NCI-H446 (cell line): ENCODE measurements around the gene FAM117B.
"Not testable (repeated sequence)": the region's sequence is repeated elsewhere in the genome, so short reads cannot be mapped to it uniquely, and the experiment has no call there.

Source experiments
- DNase-seq, 2 experiments: peaks; one replicate each; lab custom pipeline; 2025; lab: John Stamatoyannopoulos, UW

FAM117B gene

GRCh38 chr2:202638721-202639120, 4.0 kb downstream of the FAM117B start:
- DNase-seq, result no peak

- no peak for DNase-seq
Observed at GRCh38 chr2:202639231-202639630, 4.5 kb downstream of the FAM117B start.

- DNase-seq, result no peak
Observed at GRCh38 chr2:202642567-202642966, 7.8 kb downstream of the FAM117B start.

- DNase-seq, result no peak
Observed at GRCh38 chr2:202643012-202643858, 8.5 kb downstream of the FAM117B start.

GRCh38 chr2:202652119-202652518, 17.4 kb downstream of the FAM117B start:
- no peak for DNase-seq

- no peak for DNase-seq
Observed at GRCh38 chr2:202653890-202654289, 19.1 kb downstream of the FAM117B start.

- DNase-seq, result no peak
Observed at GRCh38 chr2:202657876-202658275, 23.1 kb downstream of the FAM117B start.

GRCh38 chr2:202660796-202661195, 26.0 kb downstream of the FAM117B start:
- DNase-seq, result no peak

- DNase-seq, result no peak
Observed at GRCh38 chr2:202669841-202670240, 35.1 kb downstream of the FAM117B start.

- DNase-seq, result peak; percentile 26 to 69
Observed at GRCh38 chr2:202671317-202672035, 36.7 kb downstream of the FAM117B start.

- DNase-seq, result not testable (repeated sequence)
Observed at GRCh38 chr2:202675097-202675496, 40.3 kb downstream of the FAM117B start.

- DNase-seq, result no peak
Observed at GRCh38 chr2:202679980-202680379, 45.2 kb downstream of the FAM117B start.

GRCh38 chr2:202680512-202680911, 45.7 kb downstream of the FAM117B start:
- no peak for DNase-seq

GRCh38 chr2:202681688-202682205, 47.0 kb downstream of the FAM117B start:
- no peak for DNase-seq

GRCh38 chr2:202682274-202682673, 47.5 kb downstream of the FAM117B start:
- no peak for DNase-seq

- DNase-seq, result no peak
Observed at GRCh38 chr2:202687276-202687675, 52.5 kb downstream of the FAM117B start.

- DNase-seq, result no peak
Observed at GRCh38 chr2:202689459-202689858, 54.7 kb downstream of the FAM117B start.

GRCh38 chr2:202689898-202690297, 55.1 kb downstream of the FAM117B start:
- no peak for DNase-seq

- no peak for DNase-seq
Observed at GRCh38 chr2:202690321-202690900, 55.6 kb downstream of the FAM117B start.

GRCh38 chr2:202693503-202693902, 58.7 kb downstream of the FAM117B start:
- no peak for DNase-seq

- DNase-seq, result no peak
Observed at GRCh38 chr2:202695166-202695565, 60.4 kb downstream of the FAM117B start.

GRCh38 chr2:202700075-202700901, 65.5 kb downstream of the FAM117B start:
- DNase-seq, result no peak
